Loucy (cell line): Measurements from ENCODE around the gene ABCC8.

ENCODE experiments used
- H2AFZ ChIP-seq: fragments of 200-600 bp; sonication (generic); 2 replicates; pipeline ENCODE4 v1.6.0; 2016; ENCODE audit warnings: antibody characterized with exemption, mild to moderate bottlenecking, low read length, moderate library complexity
- H3F3A ChIP-seq: fragments of 200-600 bp; 2 replicates; pipeline ENCODE4 v1.6.0; 2016; ENCODE audit warnings: antibody characterized with exemption, low read depth, mild to moderate bottlenecking
- H3K27me3 ChIP-seq: fragments of 200-600 bp; sonication (generic); 2 replicates; pipeline ENCODE4 v1.6.1; 2014; ENCODE audit warnings: low read length, mild to moderate bottlenecking; ENCODE audit not compliant: insufficient read depth, poor library complexity, severe bottlenecking
- H3K36me3 ChIP-seq: fragments of 200-600 bp; sonication (generic); 2 replicates; pipeline ENCODE4 v1.6.1; 2016; ENCODE audit warnings: low read length; ENCODE audit not compliant: insufficient read depth
- H3K4me1 ChIP-seq: fragments of 200-600 bp; sonication (generic); 2 replicates; pipeline ENCODE4 v1.5.1; 2014; ENCODE audit warnings: low read length, mild to moderate bottlenecking; ENCODE audit not compliant: insufficient read depth, poor library complexity, severe bottlenecking
- H3K4me2 ChIP-seq: fragments of 200-600 bp; sonication (generic); 2 replicates; pipeline ENCODE4 v1.6.0; 2014; ENCODE audit warnings: antibody characterized with exemption, low read length, low read depth, mild to moderate bottlenecking; ENCODE audit not compliant: poor library complexity, severe bottlenecking
- H3K4me3 ChIP-seq: fragments of 200-600 bp; sonication (generic); 2 replicates; pipeline ENCODE4 v1.5.1; 2014; ENCODE audit warnings: low read length, mild to moderate bottlenecking, mixed read lengths; ENCODE audit not compliant: poor library complexity, severe bottlenecking
- H3K79me2 ChIP-seq: fragments of 200-600 bp; sonication (generic); 2 replicates; pipeline ENCODE4 v1.6.1; 2014; ENCODE audit warnings: low read length; ENCODE audit not compliant: insufficient read depth
- H3K9ac ChIP-seq: fragments of 200-600 bp; sonication (generic); 2 replicates; pipeline ENCODE4 v1.6.0; 2014; ENCODE audit warnings: mild to moderate bottlenecking, low read depth, low read length, moderate library complexity; ENCODE audit not compliant: poor library complexity, severe bottlenecking
- H3K9me2 ChIP-seq: fragments of 200-600 bp; sonication (generic); replicated peaks from 2 replicates; pipeline ENCODE4 v1.6.1; 2016; ENCODE audit warnings: low read depth, low read length, mixed read lengths
- H3K9me3 ChIP-seq: fragments of 200-600 bp; sonication (generic); 2 replicates; pipeline ENCODE4 v1.6.1; 2014; ENCODE audit warnings: mild to moderate bottlenecking, antibody characterized with exemption, low read length, low read depth; ENCODE audit not compliant: insufficient read depth
- H4K20me1 ChIP-seq: fragments of 200-600 bp; sonication (generic); 2 replicates; pipeline ENCODE4 v1.6.0; 2014; ENCODE audit warnings: antibody characterized with exemption, low read length, mild to moderate bottlenecking; ENCODE audit not compliant: insufficient read depth, poor library complexity, severe bottlenecking
- CTCF ChIP-seq: fragments of 200-600 bp; sonication (generic); conservative IDR thresholded peaks from 2 replicates; pipeline ENCODE4 v1.5.1; 2014; ENCODE audit warnings: mild to moderate bottlenecking, antibody characterized with exemption, low read length
- EZH2phosphoT487 ChIP-seq: fragments of 200-600 bp; IDR thresholded peaks from 2 replicates; pipeline ENCODE4 v1.6.1; 2018; ENCODE audit warnings: antibody characterized with exemption, mild to moderate bottlenecking, moderate library complexity, borderline replicate concordance

ABCC8 gene

GRCh38 chr11:17421781-17422180 is 54.9 kb downstream of the ABCC8 start:
- H3F3A ChIP-seq, result no peaks in the 10 kb centered on the region
- H2AFZ ChIP-seq, result no peak overlapping the region
- H3K4me3 ChIP-seq, result no peak overlapping the region
- H3K9ac ChIP-seq, result no peak overlapping the region
- no peaks in the 10 kb centered on the region for H3K36me3 ChIP-seq
- H3K9me3 ChIP-seq, result no peaks in the 10 kb centered on the region
- no peaks in the 10 kb centered on the region for H3K79me2 ChIP-seq
- H3K4me2 ChIP-seq, result no peak overlapping the region
- H3K9me2 ChIP-seq, result no peaks in the 10 kb centered on the region
- peaks cover 18% of the 10 kb centered on the region for H3K27me3 ChIP-seq
- no peak for TF ChIP-seq CTCF
- no peak for TF ChIP-seq EZH2phosphoT487
- peaks cover 6% of the 10 kb centered on the region for H3K4me1 ChIP-seq
- H4K20me1 ChIP-seq, result no peaks in the 10 kb centered on the region

- no peak overlapping the region for H3K9ac ChIP-seq
- no peak overlapping the region for H2AFZ ChIP-seq
- no peaks in the 10 kb centered on the region for H3F3A ChIP-seq
- H3K4me2 ChIP-seq, result no peak overlapping the region
- peaks cover 18% of the 10 kb centered on the region for H3K27me3 ChIP-seq
- H3K36me3 ChIP-seq, result no peaks in the 10 kb centered on the region
- no peak overlapping the region for H3K4me3 ChIP-seq
- no peaks in the 10 kb centered on the region for H4K20me1 ChIP-seq
- H3K9me3 ChIP-seq, result no peaks in the 10 kb centered on the region
- H3K9me2 ChIP-seq, result no peaks in the 10 kb centered on the region
- no peaks in the 10 kb centered on the region for H3K4me1 ChIP-seq
- no peaks in the 10 kb centered on the region for H3K79me2 ChIP-seq
- TF ChIP-seq EZH2phosphoT487 (no peak), CTCF (no peak)
Measured at GRCh38 chr11:17418444-17419081, 58.1 kb downstream of the ABCC8 start.

- H4K20me1 ChIP-seq, result no peaks in the 10 kb centered on the region
- H2AFZ ChIP-seq, result no peak overlapping the region
- no peak overlapping the region for H3K4me3 ChIP-seq
- H3K9me2 ChIP-seq, result no peaks in the 10 kb centered on the region
- H3K27me3 ChIP-seq, result peaks cover 18% of the 10 kb centered on the region
- no peaks in the 10 kb centered on the region for H3K79me2 ChIP-seq
- H3F3A ChIP-seq, result no peaks in the 10 kb centered on the region
- H3K9me3 ChIP-seq, result no peaks in the 10 kb centered on the region
- TF ChIP-seq EZH2phosphoT487, result no peak
- TF ChIP-seq CTCF, result no peak
- no peak overlapping the region for H3K4me2 ChIP-seq
- H3K4me1 ChIP-seq, result no peaks in the 10 kb centered on the region
- no peaks in the 10 kb centered on the region for H3K36me3 ChIP-seq
- no peak overlapping the region for H3K9ac ChIP-seq
Measured at GRCh38 chr11:17416492-17416891, 60.2 kb downstream of the ABCC8 start.
